B cell (primary cell): ENCODE results near the gene EFCAB12. TPM values are rescaled to one million over a fixed set of nuclear protein-coding genes. Genes with fewer than 3 reads are reported as not detected.

Experiments used
- ATAC-seq: fragments of 200-7000 bp; cut with Tn5 transposase; one replicate; pipeline ENCODE4 v1.10.0; 2021; ENCODE audit warnings: low read depth, mild to moderate bottlenecking, moderate number of reproducible peaks, moderate library complexity
- CTCF ChIA-PET: fragments of 350-600 bp; sonication (Branson Sonifier 250); formaldehyde crosslinking; loops from one replicate; lab custom pipeline; 2021; ENCODE audit warnings: antibody characterized with exemption, inconsistent platforms; lab: Charles Lee
- POLR2A ChIA-PET: fragments of 350-600 bp; sonication (Branson Sonifier 250); formaldehyde crosslinking; loops from one replicate; lab custom pipeline; 2021; ENCODE audit warnings: antibody characterized with exemption; lab: Charles Lee
- DNase-seq: peaks from one replicate; pipeline ENCODE4 v3.0.0; 2013
- H2AFZ ChIP-seq: 2 replicates; pipeline ENCODE4 v1.6.1; 2012; ENCODE audit warnings: mild to moderate bottlenecking, low read depth, low read length; ENCODE audit not compliant: insufficient read depth, poor library complexity, severe bottlenecking
- H3K27ac ChIP-seq, 2 donors: 1 replicate in 1 of 2; 2 replicates in 1 of 2; pipeline ENCODE4 v1.5.1; 2012 to 2013; ENCODE audit warnings: low read length in 2 of 2, mild to moderate bottlenecking in 2 of 2, moderate library complexity in 1 of 2
- H3K27me3 ChIP-seq, 4 experiments: fragments of 200-600 bp in 1 of 4; sonication (generic) in 1 of 4; replicated peaks in 1 of 4; 1 replicate in 2 of 4; 2 replicates in 2 of 4; pipeline versions ENCODE4 v1.6.1 to v1.7.0; 2013 to 2016; ENCODE audit warnings: low read length in 3 of 4, mild to moderate bottlenecking in 2 of 4, mixed read lengths in 1 of 4, moderate library complexity in 1 of 4; ENCODE audit not compliant: insufficient read depth in 4 of 4, control insufficient read depth in 3 of 4; ENCODE audit errors: control extremely low read depth in 1 of 4
- H3K36me3 ChIP-seq, 2 experiments: replicated peaks in 1 of 2; 1 replicate in 1 of 2; 2 replicates in 1 of 2; pipeline versions ENCODE4 v1.6.1 to v1.7.1; 2013; ENCODE audit warnings: low read length in 1 of 2; ENCODE audit not compliant: insufficient read depth in 2 of 2, control insufficient read depth in 1 of 2; ENCODE audit errors: control extremely low read depth in 1 of 2, extremely low read depth in 1 of 2
- H3K4me1 ChIP-seq, 2 donors: fragments of 200-600 bp in 1 of 2; sonication (generic) in 1 of 2; 1 replicate in 1 of 2; 2 replicates in 1 of 2; pipeline versions ENCODE4 v1.5.1 to v1.6.1; 2013 to 2017; ENCODE audit warnings: low read length in 2 of 2; ENCODE audit not compliant: control insufficient read depth in 2 of 2, insufficient read depth in 2 of 2
- H3K4me2 ChIP-seq: replicated peaks from 2 replicates; pipeline ENCODE3; 2012; ENCODE audit warnings: mild to moderate bottlenecking, low read depth, low read length; ENCODE audit not compliant: poor library complexity, severe bottlenecking
- H3K4me3 ChIP-seq, 5 experiments: fragments of 200-600 bp in 1 of 5; sonication (generic) in 1 of 5; 1 replicate in 3 of 5; 2 replicates in 2 of 5; pipeline versions ENCODE4 v1.5.1 to v1.7.0; 2011 to 2016; ENCODE audit warnings: low read length in 4 of 5, mild to moderate bottlenecking in 4 of 5, low read depth in 2 of 5, control low read depth in 1 of 5, moderate library complexity in 1 of 5; ENCODE audit not compliant: insufficient read depth in 1 of 5; ENCODE audit errors: control extremely low read depth in 1 of 5, extremely low read depth in 1 of 5
- H3K79me2 ChIP-seq: fragments of 200-600 bp; sonication (generic); one replicate; pipeline ENCODE4 v1.6.0; 2016; ENCODE audit warnings: low read length; ENCODE audit not compliant: control insufficient read depth, insufficient read depth
- H3K9ac ChIP-seq: fragments of 200-600 bp; sonication (generic); 2 replicates; pipeline ENCODE4 v1.6.1; 2017; ENCODE audit warnings: mild to moderate bottlenecking, low read length, moderate library complexity
- H3K9me3 ChIP-seq, 3 donors: one replicate each; pipeline versions ENCODE4 v1.6.1 to v1.7.1; 2013; ENCODE audit warnings: low read length in 2 of 3; ENCODE audit not compliant: control insufficient read depth in 2 of 3, insufficient read depth in 1 of 3; ENCODE audit errors: control extremely low read depth in 1 of 3
- H4K20me1 ChIP-seq: 2 replicates; pipeline ENCODE4 v1.6.0; 2012; ENCODE audit warnings: mild to moderate bottlenecking, low read length; ENCODE audit not compliant: insufficient read depth, control insufficient read depth, poor library complexity, severe bottlenecking
- H3K27ac Mint-ChIP-seq: one replicate; pipeline ENCODE4 v1.8.0; 2021; ENCODE audit warnings: mixed read lengths
- H3K27me3 Mint-ChIP-seq: one replicate; pipeline ENCODE4 v1.8.0; 2021; ENCODE audit warnings: mixed read lengths
- H3K4me1 Mint-ChIP-seq: one replicate; pipeline ENCODE4 v1.8.0; 2021; ENCODE audit warnings: mixed read lengths
- H3K4me3 Mint-ChIP-seq: one replicate; pipeline ENCODE4 v1.8.0; 2021; ENCODE audit warnings: mixed read lengths
- H3K9me3 Mint-ChIP-seq: one replicate; pipeline ENCODE4 v1.8.0; 2022; ENCODE audit warnings: mixed read lengths; ENCODE audit not compliant: insufficient read depth
- EZH2 ChIP-seq: IDR thresholded peaks from 2 replicates; pipeline ENCODE4 v1.6.1; 2012; ENCODE audit warnings: borderline replicate concordance, low read depth, mild to moderate bottlenecking, moderate library complexity, low read length; ENCODE audit not compliant: insufficient read depth, poor library complexity, severe bottlenecking
- WGBS: methylation state at CpG from one replicate; pipeline ENCODE4 v1.1.5; 2013; ENCODE audit warnings: missing lambda C conversion rate; ENCODE audit not compliant: insufficient coverage; 5-methylcytosine and 5-hydroxymethylcytosine counted together
- intact Hi-C: fragments of 100-400 bp; cut with micrococcal nuclease; formaldehyde crosslinking; loops from one replicate; pipeline ENCODE4 v1.10.0; 2022
- polyA plus RNA-seq: library from polyadenylated mRNA; depleted of rRNA; stranded (reverse); fragments of >200 nt; gene quantifications from 2 replicates; pipeline ENCODE4 v1.2.3, GENCODE V29; 2012
- total RNA-seq, 2 donors: library from RNA; stranded (reverse); fragments of 120-200 nt in 1 of 2; gene quantifications; 1 replicate in 1 of 2; 2 replicates in 1 of 2; pipeline versions ENCODE4 v1.2.3 to v1.2.4, GENCODE V29; 2013 to 2022
- TF ChIP-seq, protein P1 (sequence below): fragments of 200-600 bp; IDR thresholded peaks from one replicate; pipeline ENCODE4 v1.8.0; 2022; ENCODE audit warnings: antibody characterized with exemption, mild to moderate bottlenecking

EFCAB12 gene
- total and polyA plus RNA-seq, 2 donors (not counting 1 experiment from before 2014, with no cell fraction given) = 3.5 to 6.5 TPM

DNA sequence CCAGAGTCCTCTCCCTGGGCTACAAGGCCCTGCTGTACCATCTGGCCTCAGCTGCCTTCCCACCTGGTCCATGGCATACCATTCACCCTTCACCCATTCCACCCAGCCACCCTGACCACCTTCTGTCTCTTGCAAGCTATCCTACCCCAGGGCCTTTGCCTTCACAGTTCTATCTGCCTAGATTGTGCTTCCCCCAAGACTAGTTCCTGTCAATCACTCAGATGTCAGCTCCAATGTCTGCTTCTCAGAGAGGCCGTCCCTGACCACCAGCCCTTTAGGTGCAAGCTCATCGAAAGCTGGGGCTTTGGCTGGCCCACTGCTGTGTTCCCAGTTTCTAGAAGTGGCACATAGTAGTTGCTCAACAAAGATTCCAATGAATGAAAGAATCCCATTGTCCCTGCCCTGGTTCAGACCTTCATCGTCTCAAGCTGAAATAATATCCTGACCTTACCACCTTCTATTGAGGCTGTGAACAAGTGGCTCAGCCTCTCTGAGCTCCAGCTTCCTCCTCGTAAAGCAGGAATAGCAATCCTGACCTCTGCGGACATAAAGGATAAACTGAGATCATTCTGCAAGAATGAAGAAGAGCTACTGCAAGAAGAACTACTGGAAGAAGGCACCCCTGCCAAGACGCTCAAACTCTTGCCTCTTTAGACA, 15.8 kb downstream of the EFCAB12 start:
- no peaks in the 10 kb centered on the region for H3K9me3 Mint-ChIP-seq
- ATAC-seq (no peak), DNase-seq (no peak)
- Histone ChIP-seq H2AFZ (no peak overlapping the region), H4K20me1 (no peaks in the 10 kb centered on the region), H3K27ac (no peak overlapping the region), H3K36me3 (no peaks in the 10 kb centered on the region), H3K4me1 (peaks cover 0 to 9% of the 10 kb centered on the region in 2 donors), H3K27me3 (no peaks in the 10 kb centered on the region), H3K9me3 (peaks cover 0 to 4% (median 0%) of the 10 kb centered on the region in 3 donors), H3K4me2 (no peak overlapping the region), H3K79me2 (no peaks in the 10 kb centered on the region), H3K9ac (no peak overlapping the region), H3K4me3 (no peak overlapping the region)
- H3K4me3 Mint-ChIP-seq = no peak overlapping the region
- intact Hi-C loops = no loop called here
- ChIA-PET POLR2A (no interaction called here), CTCF (interaction anchor here (0.6 to 1.7 kb wide), 2 partner anchors 13 to 15 kb away, joined by 6 to 8 read pairs; no protein-coding TSS in a partner anchor)
- peaks cover 14% of the 10 kb centered on the region for H3K4me1 Mint-ChIP-seq
- WGBS = 100% methylated on average over 5 of the region's 6 CpGs
- no peak overlapping the region for H3K27ac Mint-ChIP-seq
- no peak for TF ChIP-seq EZH2
- TF ChIP-seq, protein P1, sequence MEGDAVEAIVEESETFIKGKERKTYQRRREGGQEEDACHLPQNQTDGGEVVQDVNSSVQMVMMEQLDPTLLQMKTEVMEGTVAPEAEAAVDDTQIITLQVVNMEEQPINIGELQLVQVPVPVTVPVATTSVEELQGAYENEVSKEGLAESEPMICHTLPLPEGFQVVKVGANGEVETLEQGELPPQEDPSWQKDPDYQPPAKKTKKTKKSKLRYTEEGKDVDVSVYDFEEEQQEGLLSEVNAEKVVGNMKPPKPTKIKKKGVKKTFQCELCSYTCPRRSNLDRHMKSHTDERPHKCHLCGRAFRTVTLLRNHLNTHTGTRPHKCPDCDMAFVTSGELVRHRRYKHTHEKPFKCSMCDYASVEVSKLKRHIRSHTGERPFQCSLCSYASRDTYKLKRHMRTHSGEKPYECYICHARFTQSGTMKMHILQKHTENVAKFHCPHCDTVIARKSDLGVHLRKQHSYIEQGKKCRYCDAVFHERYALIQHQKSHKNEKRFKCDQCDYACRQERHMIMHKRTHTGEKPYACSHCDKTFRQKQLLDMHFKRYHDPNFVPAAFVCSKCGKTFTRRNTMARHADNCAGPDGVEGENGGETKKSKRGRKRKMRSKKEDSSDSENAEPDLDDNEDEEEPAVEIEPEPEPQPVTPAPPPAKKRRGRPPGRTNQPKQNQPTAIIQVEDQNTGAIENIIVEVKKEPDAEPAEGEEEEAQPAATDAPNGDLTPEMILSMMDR = no peak
- H3K27me3 Mint-ChIP-seq = no peaks in the 10 kb centered on the region

DNA sequence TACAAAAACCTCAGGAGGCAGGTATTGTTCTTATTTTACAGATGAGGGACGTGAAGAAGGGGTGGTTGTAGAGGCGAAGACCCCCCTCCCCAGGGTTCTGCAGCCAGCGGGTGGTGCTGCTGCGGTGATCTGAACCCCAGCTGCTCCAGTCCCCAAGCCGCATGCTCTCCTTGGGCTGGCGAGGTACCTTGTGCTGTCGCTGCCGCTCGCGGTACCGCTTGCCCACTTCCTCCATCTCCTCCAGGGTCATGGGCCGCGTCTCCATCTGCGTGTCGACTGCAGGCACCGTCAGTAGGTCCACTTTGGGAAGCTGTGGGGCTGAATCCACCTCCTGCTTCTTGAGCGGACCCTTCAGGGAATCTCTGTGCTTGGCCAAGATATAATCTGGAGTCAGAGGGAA, 17.5 kb downstream of the EFCAB12 start:
- Histone ChIP-seq H4K20me1 (no peaks in the 10 kb centered on the region), H3K9ac (no peak overlapping the region), H3K4me3 (no peak overlapping the region), H3K36me3 (no peaks in the 10 kb centered on the region), H3K27me3 (no peaks in the 10 kb centered on the region), H3K4me1 (peaks cover 0 to 9% of the 10 kb centered on the region in 2 donors), H3K27ac (no peak overlapping the region), H2AFZ (no peak overlapping the region), H3K4me2 (no peak overlapping the region), H3K9me3 (peaks cover 0 to 4% (median 0%) of the 10 kb centered on the region in 3 donors), H3K79me2 (no peaks in the 10 kb centered on the region)
- ChIA-PET POLR2A (no interaction called here), CTCF (no interaction called here)
- TF ChIP-seq, protein P1 = no peak
- TF ChIP-seq EZH2 = no peak
- intact Hi-C loops = no loop called here
- 98% methylated on average over 13 of the region's 17 CpGs for WGBS
- H3K4me1 Mint-ChIP-seq = peaks cover 14% of the 10 kb centered on the region
- no peaks in the 10 kb centered on the region for H3K27me3 Mint-ChIP-seq
- H3K9me3 Mint-ChIP-seq = no peaks in the 10 kb centered on the region
- no peak overlapping the region for H3K27ac Mint-ChIP-seq
- ATAC-seq = no peak
- no peak overlapping the region for H3K4me3 Mint-ChIP-seq
- DNase-seq = no peak
